ENCODE measurements around the gene ABHD2.

DNA sequence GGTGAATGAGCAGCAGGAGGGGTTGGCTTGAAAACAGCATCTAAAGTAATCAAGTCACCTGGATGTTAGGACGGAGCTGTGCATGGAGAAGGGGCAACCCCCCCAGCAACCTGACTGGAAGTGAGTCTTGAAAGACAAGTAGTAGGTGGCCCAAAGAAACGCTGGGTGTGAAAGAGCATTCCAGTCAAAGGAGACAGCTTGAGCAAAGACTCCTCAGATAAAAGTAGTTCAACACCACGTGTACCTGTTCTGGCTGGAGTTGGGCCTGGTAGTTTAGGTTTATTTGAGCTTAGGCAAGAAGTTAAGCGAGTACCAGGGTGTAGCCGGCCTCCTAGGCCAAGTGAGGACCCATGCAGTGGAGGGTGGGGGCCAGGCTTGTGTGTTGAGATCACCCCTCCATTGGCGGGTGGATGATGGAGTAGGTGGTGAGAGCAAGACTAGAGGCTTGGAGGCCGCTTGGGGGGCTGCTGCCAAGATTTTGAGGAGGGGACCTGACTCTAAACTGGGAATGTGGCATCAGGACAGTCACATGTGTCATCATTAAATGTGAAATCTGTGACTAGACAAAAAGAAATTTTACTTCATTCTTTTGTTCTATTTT, 61.3 kb downstream of the ABHD2 start:
- TF ChIP-seq, protein P1, sequence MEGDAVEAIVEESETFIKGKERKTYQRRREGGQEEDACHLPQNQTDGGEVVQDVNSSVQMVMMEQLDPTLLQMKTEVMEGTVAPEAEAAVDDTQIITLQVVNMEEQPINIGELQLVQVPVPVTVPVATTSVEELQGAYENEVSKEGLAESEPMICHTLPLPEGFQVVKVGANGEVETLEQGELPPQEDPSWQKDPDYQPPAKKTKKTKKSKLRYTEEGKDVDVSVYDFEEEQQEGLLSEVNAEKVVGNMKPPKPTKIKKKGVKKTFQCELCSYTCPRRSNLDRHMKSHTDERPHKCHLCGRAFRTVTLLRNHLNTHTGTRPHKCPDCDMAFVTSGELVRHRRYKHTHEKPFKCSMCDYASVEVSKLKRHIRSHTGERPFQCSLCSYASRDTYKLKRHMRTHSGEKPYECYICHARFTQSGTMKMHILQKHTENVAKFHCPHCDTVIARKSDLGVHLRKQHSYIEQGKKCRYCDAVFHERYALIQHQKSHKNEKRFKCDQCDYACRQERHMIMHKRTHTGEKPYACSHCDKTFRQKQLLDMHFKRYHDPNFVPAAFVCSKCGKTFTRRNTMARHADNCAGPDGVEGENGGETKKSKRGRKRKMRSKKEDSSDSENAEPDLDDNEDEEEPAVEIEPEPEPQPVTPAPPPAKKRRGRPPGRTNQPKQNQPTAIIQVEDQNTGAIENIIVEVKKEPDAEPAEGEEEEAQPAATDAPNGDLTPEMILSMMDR (IDR thresholded peaks at IDR 0.05; ENCODE audit: low read depth, low read length, poor library complexity, severe bottlenecking) = no peak
- TF ChIP-seq EZH2phosphoT487 (IDR thresholded peaks at IDR 0.05; ENCODE audit: borderline replicate concordance, low read length) = no peak

Data from DOHH2 (cell line).